Measurements from ENCODE around the gene ADAMTSL2. TPM values are rescaled to one million over a fixed set of nuclear protein-coding genes. Genes with fewer than 3 reads are reported as not detected.

Gene ADAMTSL2
- total and polyA plus RNA-seq, 2 donors (not counting 1 experiment from before 2014, with no cell fraction given): under 0.01 to 0.09 TPM

GRCh38 chr9:133591116-133591910 lies 56.8 kb downstream of the ADAMTSL2 start:
- Histone ChIP-seq H3K79me2 (ENCODE audit: control insufficient read depth, insufficient read depth, low read length) (no peaks in the 10 kb centered on the region), H2AFZ (ENCODE audit: low read length) (no peak overlapping the region), H3K27ac (ENCODE audit: insufficient read depth, low read length) (no peak overlapping the region), H3K4me1 (ENCODE audit: control insufficient read depth, extremely low read depth, insufficient read depth, low read length) (no peaks in the 10 kb centered on the region), H3K9me3 (ENCODE audit: control insufficient read depth, insufficient read depth, low read depth, low read length) (peaks cover 2% of the 10 kb centered on the region), H3K9ac (ENCODE audit: insufficient read depth, low read length) (no peak overlapping the region), H3K4me2 (ENCODE audit: extremely low read depth, insufficient read depth, low read length) (no peak overlapping the region), H3K27me3 (ENCODE audit: control insufficient read depth, insufficient read depth, low read length) (no peaks in the 10 kb centered on the region), H3K36me3 (ENCODE audit: control insufficient read depth, insufficient read depth, low read length) (no peaks in the 10 kb centered on the region), H3K4me3 (replicated peaks in 1 of 4; ENCODE audit: control extremely low read depth in 1 of 4, insufficient read depth in 1 of 4, low read depth in 3 of 4, low read length in 4 of 4) (no peak overlapping the region), H4K20me1 (ENCODE audit: control insufficient read depth, extremely low read depth, insufficient read depth, low read length) (no peaks in the 10 kb centered on the region)
- TF ChIP-seq CTCF (conservative IDR thresholded peaks at IDR 0.05 in 1 of 2, IDR thresholded peaks at IDR 0.05 in 1 of 2; ENCODE audit: low read depth in 1 of 2, low read length in 2 of 2) (no peak), EZH2 (IDR thresholded peaks at IDR 0.05; ENCODE audit: low read length, missing control alignments) (no peak)
- DNase-seq (ENCODE audit: low read depth in 2 of 2): no peak

GRCh38 chr9:133591985-133592384 lies 57.5 kb downstream of the ADAMTSL2 start:
- no peak overlapping the region for H3K4me2 ChIP-seq (ENCODE audit: extremely low read depth, insufficient read depth, low read length)
- no peak overlapping the region for H3K27ac ChIP-seq (ENCODE audit: insufficient read depth, low read length)
- H3K9ac ChIP-seq (ENCODE audit: insufficient read depth, low read length): no peak overlapping the region
- DNase-seq (ENCODE audit: low read depth in 2 of 2): no peak
- no peak overlapping the region for H3K4me3 ChIP-seq (replicated peaks in 1 of 4; ENCODE audit: control extremely low read depth in 1 of 4, insufficient read depth in 1 of 4, low read depth in 3 of 4, low read length in 4 of 4)
- H2AFZ ChIP-seq (ENCODE audit: low read length): no peak overlapping the region
- H3K9me3 ChIP-seq (ENCODE audit: control insufficient read depth, insufficient read depth, low read depth, low read length): peaks cover 2% of the 10 kb centered on the region
- no peak for TF ChIP-seq EZH2 (IDR thresholded peaks at IDR 0.05; ENCODE audit: low read length, missing control alignments)
- H3K79me2 ChIP-seq (ENCODE audit: control insufficient read depth, insufficient read depth, low read length): no peaks in the 10 kb centered on the region
- no peaks in the 10 kb centered on the region for H3K27me3 ChIP-seq (ENCODE audit: control insufficient read depth, insufficient read depth, low read length)
- no peaks in the 10 kb centered on the region for H3K4me1 ChIP-seq (ENCODE audit: control insufficient read depth, extremely low read depth, insufficient read depth, low read length)
- H4K20me1 ChIP-seq (ENCODE audit: control insufficient read depth, extremely low read depth, insufficient read depth, low read length): no peaks in the 10 kb centered on the region
- no peaks in the 10 kb centered on the region for H3K36me3 ChIP-seq (ENCODE audit: control insufficient read depth, insufficient read depth, low read length)

GRCh38 chr9:133592731-133593409 lies 58.4 kb downstream of the ADAMTSL2 start:
- no peak overlapping the region for H2AFZ ChIP-seq (ENCODE audit: low read length)
- H3K36me3 ChIP-seq (ENCODE audit: control insufficient read depth, insufficient read depth, low read length): no peaks in the 10 kb centered on the region
- H3K4me3 ChIP-seq (replicated peaks in 1 of 4; ENCODE audit: control extremely low read depth in 1 of 4, insufficient read depth in 1 of 4, low read depth in 3 of 4, low read length in 4 of 4): no peak overlapping the region
- peaks cover 2% of the 10 kb centered on the region for H3K9me3 ChIP-seq (ENCODE audit: control insufficient read depth, insufficient read depth, low read depth, low read length)
- H3K9ac ChIP-seq (ENCODE audit: insufficient read depth, low read length): no peak overlapping the region
- peak in 1 of 2 donors; percentile 14 for DNase-seq (ENCODE audit: low read depth in 2 of 2)
- H3K27ac ChIP-seq (ENCODE audit: insufficient read depth, low read length): no peak overlapping the region
- no peaks in the 10 kb centered on the region for H3K4me1 ChIP-seq (ENCODE audit: control insufficient read depth, extremely low read depth, insufficient read depth, low read length)
- no peaks in the 10 kb centered on the region for H4K20me1 ChIP-seq (ENCODE audit: control insufficient read depth, extremely low read depth, insufficient read depth, low read length)
- TF ChIP-seq CTCF (conservative IDR thresholded peaks at IDR 0.05 in 1 of 2, IDR thresholded peaks at IDR 0.05 in 1 of 2; ENCODE audit: low read depth in 1 of 2, low read length in 2 of 2) (peak in 1 of 2 donors; percentile 26), EZH2 (IDR thresholded peaks at IDR 0.05; ENCODE audit: low read length, missing control alignments) (no peak)
- H3K4me2 ChIP-seq (ENCODE audit: extremely low read depth, insufficient read depth, low read length): no peak overlapping the region
- H3K27me3 ChIP-seq (ENCODE audit: control insufficient read depth, insufficient read depth, low read length): no peaks in the 10 kb centered on the region
- H3K79me2 ChIP-seq (ENCODE audit: control insufficient read depth, insufficient read depth, low read length): no peaks in the 10 kb centered on the region
